WTC11 (cell line): ENCODE measurements around the gene MECP2. TPM values are rescaled to one million over a fixed set of nuclear protein-coding genes. Genes with fewer than 3 reads are reported as not detected.
"Not testable (repeated sequence)": the region's sequence is repeated elsewhere in the genome, so short reads cannot be mapped to it uniquely, and the experiment has no call there.

Experiments used
- ATAC-seq: fragments of 200-7000 bp; cut with Tn5 transposase; 2 replicates; pipeline ENCODE4 v1.10.0; 2021; ENCODE audit warnings: mild to moderate bottlenecking, moderate library complexity
- Bru-seq: library from RNA; stranded (reverse); fragments of 400-500 nt; gene quantifications from one replicate; lab custom pipeline; 2021; lab: Mats Ljungman, UMichigan
- CTCF ChIA-PET: fragments of 300-600 bp; sonication (Branson Sonifier 250); formaldehyde crosslinking; loops from one replicate; lab custom pipeline; 2021; ENCODE audit warnings: antibody characterized with exemption; lab: Charles Lee
- POLR2A ChIA-PET: fragments of 350-600 bp; sonication (Branson Sonifier 250); formaldehyde crosslinking; loops from one replicate; lab custom pipeline; 2021; ENCODE audit warnings: antibody characterized with exemption; lab: Charles Lee
- DNase-seq: peaks from one replicate; pipeline ENCODE4 v3.0.0; 2021; ENCODE audit warnings: low spot score
- H3K27ac Mint-ChIP-seq: 2 replicates; pipeline ENCODE4 v1.8.0; 2021; ENCODE audit warnings: mixed read lengths
- H3K27me3 Mint-ChIP-seq: 2 replicates; pipeline ENCODE4 v1.8.0; 2021; ENCODE audit warnings: low read depth, mild to moderate bottlenecking, moderate library complexity, mixed read lengths
- H3K36me3 Mint-ChIP-seq: 2 replicates; pipeline ENCODE4 v1.8.0; 2021; ENCODE audit warnings: mixed read lengths
- H3K4me1 Mint-ChIP-seq: 2 replicates; pipeline ENCODE4 v1.8.0; 2022; ENCODE audit warnings: mixed read lengths
- H3K4me3 Mint-ChIP-seq: 2 replicates; pipeline ENCODE4 v1.8.0; 2021; ENCODE audit warnings: mild to moderate bottlenecking, moderate library complexity, mixed read lengths
- H3K9me3 Mint-ChIP-seq: 2 replicates; pipeline ENCODE4 v1.8.0; 2021; ENCODE audit warnings: mixed read lengths
- CREM ChIP-seq: sonication (generic); formaldehyde crosslinking; IDR thresholded peaks from 2 replicates; pipeline ENCODE4 v1.8.1; 2022; ENCODE audit warnings: mild to moderate bottlenecking, missing genetic modification reagents, moderate library complexity
- CTCF ChIP-seq: fragments of 200-600 bp; IDR thresholded peaks from 2 replicates; pipeline ENCODE4 v1.8.0; 2022; ENCODE audit warnings: antibody characterized with exemption
- E2F5 ChIP-seq: sonication (generic); formaldehyde crosslinking; IDR thresholded peaks from 2 replicates; pipeline ENCODE4 v1.8.1; 2022; ENCODE audit warnings: mild to moderate bottlenecking, moderate library complexity, missing genetic modification reagents
- ESRRA ChIP-seq: sonication (generic); formaldehyde crosslinking; IDR thresholded peaks from 2 replicates; pipeline ENCODE4 v1.8.1; 2022; ENCODE audit warnings: mild to moderate bottlenecking, missing genetic modification reagents, borderline replicate concordance
- HMGA2 ChIP-seq: fragments of 250-450 bp; sonication (Bioruptor Pico); IDR thresholded peaks from 2 replicates; pipeline ENCODE4 v1.4.0; 2021; ENCODE audit warnings: mild to moderate bottlenecking, moderate library complexity
- NFATC4 ChIP-seq: fragments of 250-450 bp; sonication (Bioruptor Pico); IDR thresholded peaks from 2 replicates; pipeline ENCODE4 v1.9.0; 2021; ENCODE audit warnings: mild to moderate bottlenecking
- NFE2L1 ChIP-seq: sonication (generic); formaldehyde crosslinking; IDR thresholded peaks from 2 replicates; pipeline ENCODE4 v1.8.1; 2023; ENCODE audit warnings: missing genetic modification reagents
- NFYB ChIP-seq: sonication (generic); formaldehyde crosslinking; conservative IDR thresholded peaks from 2 replicates; pipeline ENCODE4 v1.8.0; 2022; ENCODE audit warnings: low read depth, missing genetic modification reagents
- OVOL2 ChIP-seq: fragments of 250-450 bp; sonication (Bioruptor Pico); IDR thresholded peaks from 2 replicates; pipeline ENCODE4 v1.9.0; 2021; ENCODE audit warnings: mild to moderate bottlenecking, borderline replicate concordance
- PREB ChIP-seq: sonication (generic); formaldehyde crosslinking; IDR thresholded peaks from 2 replicates; pipeline ENCODE4 v1.8.1; 2022; ENCODE audit warnings: mild to moderate bottlenecking, missing genetic modification reagents, moderate library complexity, borderline replicate concordance
- RORB ChIP-seq: fragments of 250-450 bp; sonication (Bioruptor Pico); IDR thresholded peaks from 2 replicates; pipeline ENCODE4 v1.9.0; 2021; ENCODE audit warnings: mild to moderate bottlenecking
- SMAD3 ChIP-seq: sonication (generic); formaldehyde crosslinking; IDR thresholded peaks from 2 replicates; pipeline ENCODE4 v1.8.0; 2022; ENCODE audit warnings: missing genetic modification reagents, mild to moderate bottlenecking, borderline replicate concordance
- SMAD4 ChIP-seq: sonication (generic); formaldehyde crosslinking; IDR thresholded peaks from 2 replicates; pipeline ENCODE4 v1.8.0; 2022; ENCODE audit warnings: mild to moderate bottlenecking, missing genetic modification reagents
- SP1 ChIP-seq: sonication (generic); formaldehyde crosslinking; conservative IDR thresholded peaks from 2 replicates; pipeline ENCODE4 v1.8.1; 2022; ENCODE audit warnings: missing genetic modification reagents
- TP53 ChIP-seq: sonication (generic); formaldehyde crosslinking; IDR thresholded peaks from 2 replicates; pipeline ENCODE4 v1.8.1; 2023; ENCODE audit warnings: mild to moderate bottlenecking, missing genetic modification reagents
- ZBTB21 ChIP-seq: sonication (generic); formaldehyde crosslinking; IDR thresholded peaks from 2 replicates; pipeline ENCODE4 v1.8.1; 2023; ENCODE audit warnings: mild to moderate bottlenecking, missing genetic modification reagents, borderline replicate concordance
- ZNF121 ChIP-seq: sonication (generic); formaldehyde crosslinking; IDR thresholded peaks from 2 replicates; pipeline ENCODE4 v1.8.0; 2023; ENCODE audit warnings: missing genetic modification reagents
- ZNF138 ChIP-seq: sonication (generic); formaldehyde crosslinking; conservative IDR thresholded peaks from 2 replicates; pipeline ENCODE4 v1.8.1; 2022; ENCODE audit warnings: mild to moderate bottlenecking, moderate library complexity, missing genetic modification reagents
- long read RNA-seq, 3 experiments: library from RNA in 1 of 3; library from capped mRNA in 1 of 3; library from polyadenylated mRNA in 1 of 3; unstranded in 2 of 3; stranded (forward) in 1 of 3; transcript quantifications; one replicate each; pipeline ENCODE4 v2.0.0, GENCODE V29; 2021
- total RNA-seq: library from RNA; stranded (reverse); gene quantifications from 3 replicates; pipeline ENCODE4 v1.2.3, GENCODE V29; 2021
- TF ChIP-seq, protein P1 (sequence below): sonication (generic); formaldehyde crosslinking; conservative IDR thresholded peaks from 2 replicates; pipeline ENCODE4 v1.8.1; 2023; ENCODE audit warnings: mild to moderate bottlenecking, low read depth, missing genetic modification reagents, moderate library complexity
- TF ChIP-seq, protein P2 (sequence below): fragments of 250-450 bp; sonication (Bioruptor Pico); IDR thresholded peaks from 2 replicates; pipeline ENCODE4 v1.8.0; 2021; ENCODE audit warnings: mild to moderate bottlenecking

The MECP2 gene
- total RNA-seq (28.7 to 36.2 TPM (median 33.7 TPM) in 3 replicates), Bru-seq, nascent RNA (percentile 70 among the genes with signal in this experiment)
- long read RNA-seq, experiment 1, full-length matches to known transcripts, result 55 of 84 reads
- long read RNA-seq, experiment 1, partial matches to known transcripts, result 1 of 84 reads
- long read RNA-seq, experiment 1, other reads (novel, unspliced or antisense), result 28 of 84 reads
- long read RNA-seq, experiment 2, full-length matches to known transcripts, result 11 of 41 reads
- long read RNA-seq, experiment 2, partial matches to known transcripts, result 3 of 41 reads
- long read RNA-seq, experiment 2, other reads (novel, unspliced or antisense), result 27 of 41 reads
- long read RNA-seq, experiment 3, full-length matches to known transcripts, result 8 of 10 reads
- long read RNA-seq, experiment 3, partial matches to known transcripts, result 0 of 10 reads
- long read RNA-seq, experiment 3, other reads (novel, unspliced or antisense), result 2 of 10 reads

DNA sequence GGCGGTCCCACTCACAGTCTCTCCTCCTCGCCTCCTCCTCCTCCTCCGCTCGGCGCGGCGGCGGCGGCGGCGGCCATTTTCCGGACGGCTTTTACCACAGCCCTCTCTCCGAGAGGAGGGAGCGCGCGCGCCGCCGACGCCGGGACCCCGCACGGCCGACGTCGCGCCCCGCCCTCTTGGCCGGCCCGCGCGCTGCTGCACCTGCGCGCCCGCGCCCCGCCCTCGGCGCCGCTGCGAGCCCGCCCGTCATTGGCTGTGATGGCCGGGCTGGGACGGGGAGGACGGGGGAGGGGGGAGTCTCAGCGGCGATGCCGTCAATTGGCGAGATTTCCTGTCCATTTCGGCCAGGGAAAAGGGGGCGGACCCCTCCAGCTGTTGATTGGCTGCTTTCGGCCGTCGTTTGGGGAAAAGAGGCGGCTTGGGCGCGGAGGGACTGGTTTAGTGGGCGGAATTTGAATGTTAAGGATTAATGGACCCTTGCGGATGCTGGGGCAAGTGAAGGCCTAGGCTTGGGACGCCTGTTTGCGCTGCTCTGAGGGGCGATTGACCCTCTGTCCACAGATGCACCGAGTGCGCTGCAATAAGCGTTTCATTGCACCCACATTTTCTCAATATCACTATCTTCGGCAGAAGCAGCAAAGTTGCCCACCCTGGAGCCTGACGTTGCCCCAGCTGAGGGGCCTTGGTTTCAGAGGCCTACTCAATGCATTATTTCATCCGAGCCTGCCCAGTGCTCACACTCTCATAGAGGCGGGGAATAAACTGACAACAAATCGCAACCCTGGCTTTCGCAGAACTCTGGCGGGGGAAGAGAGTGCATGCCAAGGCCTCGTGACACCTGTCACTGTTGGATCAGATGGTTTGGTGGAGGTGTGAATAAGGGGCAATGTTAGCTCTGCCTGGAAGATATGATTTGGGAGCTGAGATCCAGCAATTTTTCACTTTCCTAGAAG lies at the start of gene MECP2:
TSS of gene MECP2 (minus strand) at position 129 of the 953 bp plus-strand sequence.
- ATAC-seq (peak; percentile 88), DNase-seq (peak; percentile 93)
- no peaks in the 10 kb centered on the region for H3K27me3 Mint-ChIP-seq
- ChIA-PET POLR2A (no interaction called here), CTCF (interaction anchor here (0.7 to 1.3 kb wide), 3 partner anchors 84 to 210 kb away, joined by 3 to 7 read pairs (median 6); no protein-coding TSS in a partner anchor)
- no peaks in the 10 kb centered on the region for H3K36me3 Mint-ChIP-seq
- peak within 1 kb of the TSS; percentile 71 for H3K27ac Mint-ChIP-seq
- TF ChIP-seq CREM (no peak), SP1 (CRISPR knock-in tag) (peak; percentile 50; the same call in 1 of the 2 replicates), NFYB (peak; percentile 83)
- peak within 1 kb of the TSS; percentile 80 for H3K4me3 Mint-ChIP-seq
- peaks cover 40% of the 10 kb centered on the region for H3K4me1 Mint-ChIP-seq
- no peaks in the 10 kb centered on the region for H3K9me3 Mint-ChIP-seq

GRCh38 chrX:154144010-154144409 lies 46.5 kb upstream of the MECP2 start, which contains the start of gene OPN1LW:
OPN1LW (plus strand) TSS chrX:154144243; CDS start chrX:154144284, 41 bp downstream.
- H3K4me3 Mint-ChIP-seq, DNase-seq, H3K27me3 Mint-ChIP-seq, ATAC-seq, H3K36me3 Mint-ChIP-seq, H3K27ac Mint-ChIP-seq, POLR2A ChIA-PET, CTCF ChIA-PET, H3K4me1 Mint-ChIP-seq, H3K9me3 Mint-ChIP-seq: not testable (repeated sequence)

DNA sequence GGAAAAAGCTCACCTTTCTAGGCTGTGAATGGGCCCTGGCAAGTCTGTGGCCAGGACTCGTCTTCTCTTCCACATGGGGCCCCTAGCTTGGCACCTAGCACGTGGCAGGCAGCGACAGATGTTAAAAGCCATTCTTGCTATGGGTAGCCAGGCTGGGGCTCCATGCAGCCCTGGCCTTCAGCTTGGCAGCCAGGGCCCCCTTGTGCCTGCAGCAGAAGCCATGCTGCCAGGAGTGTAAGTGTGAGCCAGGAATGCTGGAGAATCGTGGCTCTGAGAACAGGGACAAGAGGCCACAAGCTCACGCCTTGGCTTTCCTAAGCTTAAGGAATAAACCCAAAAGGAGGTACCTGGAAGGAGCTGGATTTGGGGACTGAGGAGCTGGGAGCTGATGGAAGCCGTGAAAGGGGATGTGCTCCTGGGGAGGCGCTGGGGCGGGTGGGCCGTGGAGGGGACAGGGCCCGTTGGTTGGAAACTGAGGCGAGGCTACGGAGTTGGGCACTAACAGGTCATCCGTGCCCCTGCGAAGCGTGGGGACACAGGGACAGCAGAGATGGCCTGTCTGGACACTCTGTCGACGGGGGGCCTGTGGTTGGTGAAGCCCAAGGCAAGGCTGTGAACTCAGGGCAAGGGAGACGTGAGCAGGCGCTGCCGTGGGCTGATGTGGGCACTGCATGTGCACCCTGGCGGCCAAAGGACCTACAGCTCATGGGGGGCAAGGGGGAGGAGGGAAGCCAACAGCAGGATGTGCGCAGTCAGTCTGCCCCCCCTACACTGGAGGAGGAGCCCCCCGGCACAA lies 45.6 kb upstream of the MECP2 start:
- CTCF ChIA-PET, result no interaction called here
- TF ChIP-seq NFATC4 (CRISPR knock-in tag) (no peak), SMAD4 (CRISPR knock-in tag) (no peak), CTCF (no peak), ZBTB21 (CRISPR knock-in tag) (no peak), ZNF121 (CRISPR knock-in tag) (no peak), NFE2L1 (CRISPR knock-in tag) (no peak), RORB (CRISPR knock-in tag) (no peak), TP53 (no peak), ZNF138 (CRISPR knock-in tag) (no peak), HMGA2 (no peak), ESRRA (CRISPR knock-in tag) (no peak), CREM (no peak), E2F5 (CRISPR knock-in tag) (no peak), OVOL2 (CRISPR knock-in tag) (no peak), PREB (CRISPR knock-in tag) (no peak), SMAD3 (CRISPR knock-in tag) (no peak)
- TF ChIP-seq, protein P1, sequence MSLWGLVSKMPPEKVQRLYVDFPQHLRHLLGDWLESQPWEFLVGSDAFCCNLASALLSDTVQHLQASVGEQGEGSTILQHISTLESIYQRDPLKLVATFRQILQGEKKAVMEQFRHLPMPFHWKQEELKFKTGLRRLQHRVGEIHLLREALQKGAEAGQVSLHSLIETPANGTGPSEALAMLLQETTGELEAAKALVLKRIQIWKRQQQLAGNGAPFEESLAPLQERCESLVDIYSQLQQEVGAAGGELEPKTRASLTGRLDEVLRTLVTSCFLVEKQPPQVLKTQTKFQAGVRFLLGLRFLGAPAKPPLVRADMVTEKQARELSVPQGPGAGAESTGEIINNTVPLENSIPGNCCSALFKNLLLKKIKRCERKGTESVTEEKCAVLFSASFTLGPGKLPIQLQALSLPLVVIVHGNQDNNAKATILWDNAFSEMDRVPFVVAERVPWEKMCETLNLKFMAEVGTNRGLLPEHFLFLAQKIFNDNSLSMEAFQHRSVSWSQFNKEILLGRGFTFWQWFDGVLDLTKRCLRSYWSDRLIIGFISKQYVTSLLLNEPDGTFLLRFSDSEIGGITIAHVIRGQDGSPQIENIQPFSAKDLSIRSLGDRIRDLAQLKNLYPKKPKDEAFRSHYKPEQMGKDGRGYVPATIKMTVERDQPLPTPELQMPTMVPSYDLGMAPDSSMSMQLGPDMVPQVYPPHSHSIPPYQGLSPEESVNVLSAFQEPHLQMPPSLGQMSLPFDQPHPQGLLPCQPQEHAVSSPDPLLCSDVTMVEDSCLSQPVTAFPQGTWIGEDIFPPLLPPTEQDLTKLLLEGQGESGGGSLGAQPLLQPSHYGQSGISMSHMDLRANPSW (CRISPR knock-in tag), result no peak
- TF ChIP-seq, protein P2, sequence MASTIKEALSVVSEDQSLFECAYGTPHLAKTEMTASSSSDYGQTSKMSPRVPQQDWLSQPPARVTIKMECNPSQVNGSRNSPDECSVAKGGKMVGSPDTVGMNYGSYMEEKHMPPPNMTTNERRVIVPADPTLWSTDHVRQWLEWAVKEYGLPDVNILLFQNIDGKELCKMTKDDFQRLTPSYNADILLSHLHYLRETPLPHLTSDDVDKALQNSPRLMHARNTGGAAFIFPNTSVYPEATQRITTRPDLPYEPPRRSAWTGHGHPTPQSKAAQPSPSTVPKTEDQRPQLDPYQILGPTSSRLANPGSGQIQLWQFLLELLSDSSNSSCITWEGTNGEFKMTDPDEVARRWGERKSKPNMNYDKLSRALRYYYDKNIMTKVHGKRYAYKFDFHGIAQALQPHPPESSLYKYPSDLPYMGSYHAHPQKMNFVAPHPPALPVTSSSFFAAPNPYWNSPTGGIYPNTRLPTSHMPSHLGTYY (CRISPR knock-in tag), result no peak

More for the DNA sequence above, 45.6 kb upstream of the MECP2 start:
- ATAC-seq (no peak), DNase-seq (no peak)
- Mint-ChIP-seq H3K27ac (no peak overlapping the region), H3K4me1 (no peaks in the 10 kb centered on the region), H3K9me3 (no peaks in the 10 kb centered on the region), H3K36me3 (no peaks in the 10 kb centered on the region), H3K27me3 (no peaks in the 10 kb centered on the region; the same call in 1 of the 2 replicates), H3K4me3 (no peak overlapping the region)
- POLR2A ChIA-PET, result interaction anchor here (0.5 kb wide), 1 partner anchor 22 kb away, joined by 3 read pairs; no protein-coding TSS in a partner anchor
